Putamen (tissue), 1 donor: ENCODE measurements around the gene PIP4K2C.
"Not testable (repeated sequence)": the region's sequence is repeated elsewhere in the genome, so short reads cannot be mapped to it uniquely, and the experiment has no call there.

Experiments
- DNase-seq: peaks from one replicate; pipeline ENCODE4 v3.0.0-alpha.2; 2016; ENCODE audit warnings: low spot score

PIP4K2C gene

GRCh38 chr12:57609781-57610553 lies 19.0 kb downstream of the PIP4K2C start:
- DNase-seq: no peak

- DNase-seq: no peak
These were observed 19.6 kb downstream of the PIP4K2C start for GRCh38 chr12:57610554-57611107.

GRCh38 chr12:57611108-57611826 lies 20.3 kb downstream of the PIP4K2C start, which contains the start of gene ARHGEF25:
TSS of gene ARHGEF25 (plus strand) at chr12:57611435. CDS start at chr12:57611895, 460 bp downstream.
- DNase-seq: peak; percentile 40

GRCh38 chr12:57611827-57612710 lies 21.1 kb downstream of the PIP4K2C start:
- DNase-seq: no peak

GRCh38 chr12:57612711-57613426 lies 21.9 kb downstream of the PIP4K2C start:
- DNase-seq: no peak

- no peak for DNase-seq
These were observed 22.6 kb downstream of the PIP4K2C start for GRCh38 chr12:57613427-57614109.

GRCh38 chr12:57614178-57614947 lies 23.4 kb downstream of the PIP4K2C start:
- DNase-seq: no peak

- DNase-seq: no peak
These were observed 24.0 kb downstream of the PIP4K2C start for GRCh38 chr12:57614948-57615500.

GRCh38 chr12:57615637-57616036 lies 24.6 kb downstream of the PIP4K2C start:
- DNase-seq: no peak

GRCh38 chr12:57616383-57617101 lies 25.6 kb downstream of the PIP4K2C start:
- no peak for DNase-seq

- DNase-seq: no peak
These were observed 26.9 kb downstream of the PIP4K2C start for GRCh38 chr12:57617942-57618341.

GRCh38 chr12:57618431-57618830 lies 27.4 kb downstream of the PIP4K2C start:
- not testable (repeated sequence) for DNase-seq

GRCh38 chr12:57618966-57619433 lies 28.0 kb downstream of the PIP4K2C start:
- DNase-seq: no peak

- DNase-seq: no peak
These were observed 28.6 kb downstream of the PIP4K2C start for GRCh38 chr12:57619434-57620244.

- DNase-seq: no peak
These were observed 29.4 kb downstream of the PIP4K2C start for GRCh38 chr12:57620245-57620935.

- DNase-seq: no peak
These were observed 30.0 kb downstream of the PIP4K2C start for GRCh38 chr12:57620936-57621496.
